ENCODE measurements around the gene FAM135A. TPM values are rescaled to one million over a fixed set of nuclear protein-coding genes. Genes with fewer than 3 reads are reported as not detected.

The FAM135A gene
- total and polyA plus RNA-seq, 2 experiments from 2014 or later, result 35.2 to 68.7 TPM

DNA sequence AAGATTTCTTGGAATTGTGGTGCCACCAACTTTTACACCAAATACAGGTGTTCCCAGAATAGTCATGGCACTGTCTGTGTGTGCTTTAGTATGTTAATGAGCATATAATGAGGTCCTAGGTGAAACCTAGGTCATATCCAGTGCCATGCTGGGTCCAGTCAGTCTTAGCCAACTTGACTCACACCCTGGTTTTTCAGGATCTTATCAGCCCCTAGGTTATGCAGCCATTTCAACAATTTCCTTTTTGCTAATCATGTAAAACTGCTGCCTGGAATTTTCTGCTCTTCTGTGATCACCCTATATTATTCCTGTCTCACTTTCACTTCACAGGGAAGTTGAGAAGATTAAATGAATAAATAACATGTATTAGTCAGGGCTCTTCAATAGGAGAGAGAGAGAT lies 177.1 kb downstream of the FAM135A start:
- no peak overlapping the region for H3K27ac ChIP-seq (ENCODE audit: low read depth)
- DNase-seq (ENCODE audit: low spot score) (no peak), ATAC-seq (no peak)
- no peaks in the 10 kb centered on the region for H3F3A ChIP-seq (replicated peaks; ENCODE audit: low read depth)
- no peaks in the 10 kb centered on the region for H3K4me1 ChIP-seq (ENCODE audit: insufficient read depth)
- H3K4me2 ChIP-seq, result no peak overlapping the region
- H3K27ac Mint-ChIP-seq, result no peak overlapping the region
- H3K4me1 Mint-ChIP-seq, result no peaks in the 10 kb centered on the region
- peaks cover 18% of the 10 kb centered on the region for H3K36me3 Mint-ChIP-seq (ENCODE audit: low read depth)
- H3K27me3 ChIP-seq (ENCODE audit: insufficient read depth), result no peaks in the 10 kb centered on the region
- H3K36me3 ChIP-seq (ENCODE audit: insufficient read depth), result no peaks in the 10 kb centered on the region
- H4K20me1 ChIP-seq (replicated peaks; ENCODE audit: insufficient read depth), result no peaks in the 10 kb centered on the region
- no peaks in the 10 kb centered on the region; the same call in 2 of the 3 replicates for H3K9me3 Mint-ChIP-seq
- H3K9me2 ChIP-seq (ENCODE audit: insufficient read depth), result no peaks in the 10 kb centered on the region
- peaks cover 3% of the 10 kb centered on the region for H3K27me3 Mint-ChIP-seq (ENCODE audit: insufficient read depth, low read depth, poor library complexity)
- H3K4me3 ChIP-seq, result no peak overlapping the region
- no peak for TF ChIP-seq ZNF331 (CRISPR knock-in tag; IDR thresholded peaks at IDR 0.05; ENCODE audit: low read depth)
- no peak for TF ChIP-seq CREB1 (CRISPR knock-in tag; IDR thresholded peaks at IDR 0.05; ENCODE audit: low read depth)
- TF ChIP-seq NANOG (IDR thresholded peaks at IDR 0.05; ENCODE audit: borderline replicate concordance), result no peak
- TF ChIP-seq, protein P1, sequence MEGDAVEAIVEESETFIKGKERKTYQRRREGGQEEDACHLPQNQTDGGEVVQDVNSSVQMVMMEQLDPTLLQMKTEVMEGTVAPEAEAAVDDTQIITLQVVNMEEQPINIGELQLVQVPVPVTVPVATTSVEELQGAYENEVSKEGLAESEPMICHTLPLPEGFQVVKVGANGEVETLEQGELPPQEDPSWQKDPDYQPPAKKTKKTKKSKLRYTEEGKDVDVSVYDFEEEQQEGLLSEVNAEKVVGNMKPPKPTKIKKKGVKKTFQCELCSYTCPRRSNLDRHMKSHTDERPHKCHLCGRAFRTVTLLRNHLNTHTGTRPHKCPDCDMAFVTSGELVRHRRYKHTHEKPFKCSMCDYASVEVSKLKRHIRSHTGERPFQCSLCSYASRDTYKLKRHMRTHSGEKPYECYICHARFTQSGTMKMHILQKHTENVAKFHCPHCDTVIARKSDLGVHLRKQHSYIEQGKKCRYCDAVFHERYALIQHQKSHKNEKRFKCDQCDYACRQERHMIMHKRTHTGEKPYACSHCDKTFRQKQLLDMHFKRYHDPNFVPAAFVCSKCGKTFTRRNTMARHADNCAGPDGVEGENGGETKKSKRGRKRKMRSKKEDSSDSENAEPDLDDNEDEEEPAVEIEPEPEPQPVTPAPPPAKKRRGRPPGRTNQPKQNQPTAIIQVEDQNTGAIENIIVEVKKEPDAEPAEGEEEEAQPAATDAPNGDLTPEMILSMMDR (conservative IDR thresholded peaks at IDR 0.05; ENCODE audit: low read depth in 2 of 2), result no peak
- TF ChIP-seq ZNF114 (CRISPR knock-in tag; IDR thresholded peaks at IDR 0.05), result no peak
- no peak for TF ChIP-seq JUNB (IDR thresholded peaks at IDR 0.05; ENCODE audit: unreplicated experiment)
- TF ChIP-seq, protein P2, sequence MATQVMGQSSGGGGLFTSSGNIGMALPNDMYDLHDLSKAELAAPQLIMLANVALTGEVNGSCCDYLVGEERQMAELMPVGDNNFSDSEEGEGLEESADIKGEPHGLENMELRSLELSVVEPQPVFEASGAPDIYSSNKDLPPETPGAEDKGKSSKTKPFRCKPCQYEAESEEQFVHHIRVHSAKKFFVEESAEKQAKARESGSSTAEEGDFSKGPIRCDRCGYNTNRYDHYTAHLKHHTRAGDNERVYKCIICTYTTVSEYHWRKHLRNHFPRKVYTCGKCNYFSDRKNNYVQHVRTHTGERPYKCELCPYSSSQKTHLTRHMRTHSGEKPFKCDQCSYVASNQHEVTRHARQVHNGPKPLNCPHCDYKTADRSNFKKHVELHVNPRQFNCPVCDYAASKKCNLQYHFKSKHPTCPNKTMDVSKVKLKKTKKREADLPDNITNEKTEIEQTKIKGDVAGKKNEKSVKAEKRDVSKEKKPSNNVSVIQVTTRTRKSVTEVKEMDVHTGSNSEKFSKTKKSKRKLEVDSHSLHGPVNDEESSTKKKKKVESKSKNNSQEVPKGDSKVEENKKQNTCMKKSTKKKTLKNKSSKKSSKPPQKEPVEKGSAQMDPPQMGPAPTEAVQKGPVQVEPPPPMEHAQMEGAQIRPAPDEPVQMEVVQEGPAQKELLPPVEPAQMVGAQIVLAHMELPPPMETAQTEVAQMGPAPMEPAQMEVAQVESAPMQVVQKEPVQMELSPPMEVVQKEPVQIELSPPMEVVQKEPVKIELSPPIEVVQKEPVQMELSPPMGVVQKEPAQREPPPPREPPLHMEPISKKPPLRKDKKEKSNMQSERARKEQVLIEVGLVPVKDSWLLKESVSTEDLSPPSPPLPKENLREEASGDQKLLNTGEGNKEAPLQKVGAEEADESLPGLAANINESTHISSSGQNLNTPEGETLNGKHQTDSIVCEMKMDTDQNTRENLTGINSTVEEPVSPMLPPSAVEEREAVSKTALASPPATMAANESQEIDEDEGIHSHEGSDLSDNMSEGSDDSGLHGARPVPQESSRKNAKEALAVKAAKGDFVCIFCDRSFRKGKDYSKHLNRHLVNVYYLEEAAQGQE (IDR thresholded peaks at IDR 0.05; ENCODE audit: unreplicated experiment), result no peak
- no peak for TF ChIP-seq EZH2 (IDR thresholded peaks at IDR 0.05; ENCODE audit: low read depth, unreplicated experiment)
- no peak for TF ChIP-seq POLR2AphosphoS5 (IDR thresholded peaks at IDR 0.05; ENCODE audit: low read depth)
- TF ChIP-seq STAT1 (IDR thresholded peaks at IDR 0.05; ENCODE audit: unreplicated experiment), result no peak
- no peak for TF ChIP-seq EZH2phosphoT487 (IDR thresholded peaks at IDR 0.05; ENCODE audit: unreplicated experiment)
- TF ChIP-seq, protein P3, sequence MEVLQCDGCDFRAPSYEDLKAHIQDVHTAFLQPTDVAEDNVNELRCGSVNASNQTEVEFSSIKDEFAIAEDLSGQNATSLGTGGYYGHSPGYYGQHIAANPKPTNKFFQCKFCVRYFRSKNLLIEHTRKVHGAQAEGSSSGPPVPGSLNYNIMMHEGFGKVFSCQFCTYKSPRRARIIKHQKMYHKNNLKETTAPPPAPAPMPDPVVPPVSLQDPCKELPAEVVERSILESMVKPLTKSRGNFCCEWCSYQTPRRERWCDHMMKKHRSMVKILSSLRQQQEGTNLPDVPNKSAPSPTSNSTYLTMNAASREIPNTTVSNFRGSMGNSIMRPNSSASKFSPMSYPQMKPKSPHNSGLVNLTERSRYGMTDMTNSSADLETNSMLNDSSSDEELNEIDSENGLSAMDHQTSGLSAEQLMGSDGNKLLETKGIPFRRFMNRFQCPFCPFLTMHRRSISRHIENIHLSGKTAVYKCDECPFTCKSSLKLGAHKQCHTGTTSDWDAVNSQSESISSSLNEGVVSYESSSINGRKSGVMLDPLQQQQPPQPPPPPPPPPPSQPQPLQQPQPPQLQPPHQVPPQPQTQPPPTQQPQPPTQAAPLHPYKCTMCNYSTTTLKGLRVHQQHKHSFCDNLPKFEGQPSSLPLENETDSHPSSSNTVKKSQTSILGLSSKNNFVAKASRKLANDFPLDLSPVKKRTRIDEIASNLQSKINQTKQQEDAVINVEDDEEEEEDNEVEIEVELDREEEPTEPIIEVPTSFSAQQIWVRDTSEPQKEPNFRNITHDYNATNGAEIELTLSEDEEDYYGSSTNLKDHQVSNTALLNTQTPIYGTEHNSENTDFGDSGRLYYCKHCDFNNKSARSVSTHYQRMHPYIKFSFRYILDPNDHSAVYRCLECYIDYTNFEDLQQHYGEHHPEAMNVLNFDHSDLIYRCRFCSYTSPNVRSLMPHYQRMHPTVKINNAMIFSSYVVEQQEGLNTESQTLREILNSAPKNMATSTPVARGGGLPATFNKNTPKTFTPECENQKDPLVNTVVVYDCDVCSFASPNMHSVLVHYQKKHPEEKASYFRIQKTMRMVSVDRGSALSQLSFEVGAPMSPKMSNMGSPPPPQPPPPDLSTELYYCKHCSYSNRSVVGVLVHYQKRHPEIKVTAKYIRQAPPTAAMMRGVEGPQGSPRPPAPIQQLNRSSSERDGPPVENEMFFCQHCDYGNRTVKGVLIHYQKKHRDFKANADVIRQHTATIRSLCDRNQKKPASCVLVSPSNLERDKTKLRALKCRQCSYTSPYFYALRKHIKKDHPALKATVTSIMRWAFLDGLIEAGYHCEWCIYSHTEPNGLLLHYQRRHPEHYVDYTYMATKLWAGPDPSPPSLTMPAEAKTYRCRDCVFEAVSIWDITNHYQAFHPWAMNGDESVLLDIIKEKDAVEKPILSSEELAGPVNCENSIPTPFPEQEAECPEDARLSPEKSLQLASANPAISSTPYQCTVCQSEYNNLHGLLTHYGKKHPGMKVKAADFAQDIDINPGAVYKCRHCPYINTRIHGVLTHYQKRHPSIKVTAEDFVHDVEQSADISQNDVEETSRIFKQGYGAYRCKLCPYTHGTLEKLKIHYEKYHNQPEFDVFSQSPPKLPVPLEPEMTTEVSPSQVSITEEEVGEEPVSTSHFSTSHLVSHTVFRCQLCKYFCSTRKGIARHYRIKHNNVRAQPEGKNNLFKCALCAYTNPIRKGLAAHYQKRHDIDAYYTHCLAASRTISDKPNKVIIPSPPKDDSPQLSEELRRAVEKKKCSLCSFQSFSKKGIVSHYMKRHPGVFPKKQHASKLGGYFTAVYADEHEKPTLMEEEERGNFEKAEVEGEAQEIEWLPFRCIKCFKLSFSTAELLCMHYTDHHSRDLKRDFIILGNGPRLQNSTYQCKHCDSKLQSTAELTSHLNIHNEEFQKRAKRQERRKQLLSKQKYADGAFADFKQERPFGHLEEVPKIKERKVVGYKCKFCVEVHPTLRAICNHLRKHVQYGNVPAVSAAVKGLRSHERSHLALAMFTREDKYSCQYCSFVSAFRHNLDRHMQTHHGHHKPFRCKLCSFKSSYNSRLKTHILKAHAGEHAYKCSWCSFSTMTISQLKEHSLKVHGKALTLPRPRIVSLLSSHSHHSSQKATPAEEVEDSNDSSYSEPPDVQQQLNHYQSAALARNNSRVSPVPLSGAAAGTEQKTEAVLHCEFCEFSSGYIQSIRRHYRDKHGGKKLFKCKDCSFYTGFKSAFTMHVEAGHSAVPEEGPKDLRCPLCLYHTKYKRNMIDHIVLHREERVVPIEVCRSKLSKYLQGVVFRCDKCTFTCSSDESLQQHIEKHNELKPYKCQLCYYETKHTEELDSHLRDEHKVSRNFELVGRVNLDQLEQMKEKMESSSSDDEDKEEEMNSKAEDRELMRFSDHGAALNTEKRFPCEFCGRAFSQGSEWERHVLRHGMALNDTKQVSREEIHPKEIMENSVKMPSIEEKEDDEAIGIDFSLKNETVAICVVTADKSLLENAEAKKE (CRISPR knock-in tag; IDR thresholded peaks at IDR 0.05), result no peak
- TF ChIP-seq, protein P4, sequence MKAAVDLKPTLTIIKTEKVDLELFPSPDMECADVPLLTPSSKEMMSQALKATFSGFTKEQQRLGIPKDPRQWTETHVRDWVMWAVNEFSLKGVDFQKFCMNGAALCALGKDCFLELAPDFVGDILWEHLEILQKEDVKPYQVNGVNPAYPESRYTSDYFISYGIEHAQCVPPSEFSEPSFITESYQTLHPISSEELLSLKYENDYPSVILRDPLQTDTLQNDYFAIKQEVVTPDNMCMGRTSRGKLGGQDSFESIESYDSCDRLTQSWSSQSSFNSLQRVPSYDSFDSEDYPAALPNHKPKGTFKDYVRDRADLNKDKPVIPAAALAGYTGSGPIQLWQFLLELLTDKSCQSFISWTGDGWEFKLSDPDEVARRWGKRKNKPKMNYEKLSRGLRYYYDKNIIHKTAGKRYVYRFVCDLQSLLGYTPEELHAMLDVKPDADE (IDR thresholded peaks at IDR 0.05), result no peak
- H3K79me2 ChIP-seq (replicated peaks; ENCODE audit: insufficient read depth), result no peaks in the 10 kb centered on the region
- H2AFZ ChIP-seq, result no peak overlapping the region
- no peak overlapping the region for H3K4me3 Mint-ChIP-seq
